ENCODE data around the gene PBX4.

- no peak for TF ChIP-seq POLR2AphosphoS5 (IDR thresholded peaks at IDR 0.05; ENCODE audit: low read depth, low read length)
- TF ChIP-seq CTCF (IDR thresholded peaks at IDR 0.05): no peak
- TF ChIP-seq REST (IDR thresholded peaks at IDR 0.05; ENCODE audit: insufficient read depth in 1 of 2, low read depth in 2 of 2, low read length in 1 of 2): no peak
- TF ChIP-seq SIN3A (IDR thresholded peaks at IDR 0.05; ENCODE audit: borderline replicate concordance, insufficient read depth, low read depth, low read length): no peak
These were observed 12.9 kb upstream of the PBX4 start for GRCh38 chr19:19631346-19631745.

Data from Panc1 (cell line).